GM12873 (cell line): ENCODE measurements around the gene SCLY.

ENCODE experiments used
- CTCF ChIP-seq: IDR thresholded peaks from 2 replicates; pipeline ENCODE4 v1.5.1; 2012; ENCODE audit warnings: low read depth, mild to moderate bottlenecking, moderate library complexity, low read length, control low read depth; ENCODE audit not compliant: insufficient read depth; ENCODE audit errors: missing control alignments

SCLY gene

GRCh38 chr2:238060542-238061314 is at the start of gene SCLY:
SCLY (plus strand) TSS chr2:238061001; CDS start chr2:238061055, 54 bp downstream.
- no peak for TF ChIP-seq CTCF

GRCh38 chr2:238013806-238014205 is 47.0 kb upstream of the SCLY start:
- no peak for TF ChIP-seq CTCF

- peak; percentile 15 for TF ChIP-seq CTCF
These were observed 45.1 kb upstream of the SCLY start for GRCh38 chr2:238015705-238016104.

GRCh38 chr2:238016526-238016925 is 44.3 kb upstream of the SCLY start:
- no peak for TF ChIP-seq CTCF

GRCh38 chr2:238019962-238020361 is 40.8 kb upstream of the SCLY start:
- TF ChIP-seq CTCF = no peak

GRCh38 chr2:238020816-238021215 is 40.0 kb upstream of the SCLY start:
- TF ChIP-seq CTCF = no peak

GRCh38 chr2:238021327-238021726 is 39.5 kb upstream of the SCLY start:
- no peak for TF ChIP-seq CTCF
